Effector CD8-positive, alpha-beta T cell (primary cell): ENCODE results near the gene EFNA4.
A peak's percentile ranks its signal among the peaks of the same experiment; 100 is the strongest.

ENCODE experiments used
- DNase-seq: peaks from one replicate; lab custom pipeline; 2025; lab: John Stamatoyannopoulos, UW

EFNA4 gene

DNA sequence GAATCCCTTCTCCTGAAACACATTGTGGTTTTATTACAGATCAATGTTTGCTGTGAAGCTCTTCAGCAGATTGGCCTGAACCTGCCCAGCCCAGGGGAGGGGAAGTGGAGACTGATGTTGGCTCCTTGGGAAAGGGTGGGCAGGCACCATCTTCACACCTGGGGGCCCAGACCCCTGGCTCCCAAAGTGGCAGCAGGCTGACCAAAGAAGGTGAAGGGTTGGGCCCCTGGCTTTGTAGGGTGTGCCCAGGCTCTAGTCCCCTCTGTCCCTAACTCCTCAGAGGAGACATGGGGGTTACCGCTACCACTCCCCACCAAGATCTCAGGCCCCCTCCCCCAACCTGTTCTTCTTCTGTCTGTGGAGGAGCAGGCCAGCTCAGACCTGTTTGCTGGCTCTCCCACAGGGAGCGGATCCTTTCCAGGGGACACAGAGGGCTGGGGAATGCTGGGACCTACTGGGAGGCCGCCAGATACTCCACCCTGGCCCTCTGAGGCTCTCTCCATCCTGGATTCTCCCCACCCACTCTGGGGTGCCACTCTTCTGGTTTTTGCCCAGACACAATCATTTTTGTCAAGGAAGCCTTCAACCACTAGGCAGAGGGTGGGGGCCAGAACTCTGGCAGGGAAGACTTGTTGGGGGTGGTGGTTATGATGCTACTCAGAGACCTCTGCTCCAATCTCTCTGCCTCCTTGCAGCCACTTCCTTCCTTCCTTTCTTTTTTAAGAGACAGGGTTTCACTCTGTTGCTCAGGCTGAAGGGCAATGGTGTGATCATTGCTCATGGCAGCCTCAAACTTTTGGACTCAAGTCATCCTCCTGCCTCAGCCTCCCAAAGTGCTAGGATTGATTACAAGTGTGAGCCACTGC lies 10.1 kb downstream of the EFNA4 start:
- no peak for DNase-seq

DNA sequence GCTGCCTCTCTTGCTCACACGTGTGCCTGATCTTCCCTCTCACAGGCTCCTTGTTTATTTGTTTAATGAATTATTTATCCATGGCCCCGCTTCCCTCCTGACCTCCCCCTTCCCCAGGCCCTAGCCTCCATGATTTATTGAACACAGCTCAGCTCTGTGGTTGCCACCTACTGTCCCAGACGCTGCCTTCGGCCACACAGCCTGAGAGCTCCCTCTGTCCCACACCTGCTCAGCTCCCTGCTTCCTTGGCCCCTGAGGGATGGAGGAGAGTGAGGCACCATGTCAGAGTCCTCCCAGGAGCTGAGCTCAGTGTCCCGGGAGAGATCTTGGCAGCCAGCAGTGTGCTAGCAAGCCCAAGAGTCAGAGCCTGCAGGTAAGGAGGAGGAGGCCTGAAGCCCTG lies 12.0 kb downstream of the EFNA4 start:
- no peak for DNase-seq

DNA sequence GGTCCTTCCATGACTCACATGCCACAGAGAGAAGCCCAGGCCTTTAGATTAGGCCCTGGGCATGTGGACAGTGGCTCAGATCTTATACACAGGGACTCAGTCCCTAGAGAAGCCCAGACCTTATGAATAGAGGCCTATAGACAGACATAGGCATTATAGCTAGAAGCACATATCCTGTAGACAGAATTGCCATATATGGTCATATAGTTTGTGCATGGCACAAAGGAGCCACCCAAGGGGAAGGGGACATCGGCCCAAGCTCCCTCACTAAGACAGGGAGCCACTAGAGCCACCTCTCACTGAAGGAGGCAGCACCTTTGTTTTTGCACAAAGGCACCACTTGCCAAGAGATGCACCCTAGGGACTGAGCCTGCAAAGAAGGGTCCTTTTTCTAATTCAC lies 12.8 kb downstream of the EFNA4 start:
- no peak for DNase-seq

- DNase-seq: no peak
Measured at GRCh38 chr1:155077346-155077745, 13.8 kb downstream of the EFNA4 start.

DNA sequence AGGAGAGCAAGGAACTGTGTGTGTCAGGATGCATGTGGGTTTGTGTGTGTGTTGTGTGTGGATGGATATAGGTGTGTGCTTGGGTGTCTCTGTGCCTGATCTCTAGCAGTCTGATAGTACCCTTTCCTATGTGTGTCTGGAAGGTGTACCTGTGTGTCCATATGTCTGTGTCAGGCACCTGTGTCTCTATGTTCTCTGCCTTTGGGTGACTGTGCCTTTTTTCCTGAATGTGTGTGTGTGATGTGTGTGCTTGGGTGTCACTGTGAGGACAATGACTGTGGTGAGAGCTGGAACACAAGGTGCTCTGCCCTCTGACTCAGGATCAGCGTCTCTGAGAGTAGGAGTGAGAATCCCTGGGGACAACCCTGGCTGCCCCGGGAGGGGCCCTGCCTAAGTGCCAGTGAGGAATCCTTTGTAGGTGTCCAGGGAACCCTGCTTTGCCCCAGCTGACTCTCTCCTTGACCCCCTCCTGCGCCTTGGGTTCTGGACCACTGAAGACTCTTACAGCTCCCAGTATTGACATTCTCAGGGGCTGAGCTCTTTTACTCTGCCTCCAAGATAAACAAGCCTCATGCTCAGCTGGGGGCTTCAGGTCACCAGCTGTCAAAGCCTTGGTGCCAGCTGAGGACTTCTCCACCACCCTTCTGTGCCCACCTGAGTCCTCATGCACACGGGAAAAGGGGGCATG lies 14.4 kb downstream of the EFNA4 start:
- no peak for DNase-seq

DNA sequence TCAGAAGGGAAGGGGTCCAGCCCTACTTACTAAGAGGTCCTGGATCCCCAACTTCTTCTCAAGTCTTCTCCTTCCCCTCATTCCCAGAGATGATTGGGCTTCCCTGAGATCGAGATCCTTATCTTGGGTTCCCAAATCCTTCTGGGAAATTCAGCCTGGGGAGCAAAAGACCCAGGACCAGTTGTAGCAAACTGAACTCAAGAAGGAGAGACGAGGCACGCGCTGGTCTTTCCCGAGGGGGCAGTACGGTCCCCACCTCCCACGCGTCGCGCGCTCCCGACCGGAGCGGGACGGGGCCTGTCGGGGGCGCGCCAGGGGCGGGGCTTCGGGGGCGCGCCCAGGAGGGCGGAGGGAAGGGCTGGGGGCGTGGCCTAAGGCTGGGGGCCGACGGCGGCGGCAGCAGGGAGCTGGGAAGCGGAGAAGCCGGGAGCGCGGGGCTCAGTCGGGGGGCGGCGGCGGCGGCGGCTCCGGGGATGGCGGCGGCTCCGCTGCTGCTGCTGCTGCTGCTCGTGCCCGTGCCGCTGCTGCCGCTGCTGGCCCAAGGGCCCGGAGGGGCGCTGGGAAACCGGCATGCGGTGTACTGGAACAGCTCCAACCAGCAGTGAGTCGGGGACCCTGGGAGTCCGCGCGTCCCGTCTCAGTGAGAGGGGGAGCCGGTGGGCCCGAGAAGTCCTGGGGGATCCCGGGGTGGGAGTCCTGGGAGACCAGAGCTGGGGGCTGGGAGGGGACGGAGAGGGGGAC lies 15.1 kb downstream of the EFNA4 start, which contains the start of gene EFNA3:
TSS of gene EFNA3 (plus strand) at position 369 of the 741 bp plus-strand sequence. CDS start at position 474, 105 bp downstream.
- DNase-seq: peak; percentile 56

GRCh38 chr1:155079210-155079486 lies 15.6 kb downstream of the EFNA4 start:
- DNase-seq: no peak

- DNase-seq: no peak
Measured at GRCh38 chr1:155079487-155080311, 16.2 kb downstream of the EFNA4 start.

DNA sequence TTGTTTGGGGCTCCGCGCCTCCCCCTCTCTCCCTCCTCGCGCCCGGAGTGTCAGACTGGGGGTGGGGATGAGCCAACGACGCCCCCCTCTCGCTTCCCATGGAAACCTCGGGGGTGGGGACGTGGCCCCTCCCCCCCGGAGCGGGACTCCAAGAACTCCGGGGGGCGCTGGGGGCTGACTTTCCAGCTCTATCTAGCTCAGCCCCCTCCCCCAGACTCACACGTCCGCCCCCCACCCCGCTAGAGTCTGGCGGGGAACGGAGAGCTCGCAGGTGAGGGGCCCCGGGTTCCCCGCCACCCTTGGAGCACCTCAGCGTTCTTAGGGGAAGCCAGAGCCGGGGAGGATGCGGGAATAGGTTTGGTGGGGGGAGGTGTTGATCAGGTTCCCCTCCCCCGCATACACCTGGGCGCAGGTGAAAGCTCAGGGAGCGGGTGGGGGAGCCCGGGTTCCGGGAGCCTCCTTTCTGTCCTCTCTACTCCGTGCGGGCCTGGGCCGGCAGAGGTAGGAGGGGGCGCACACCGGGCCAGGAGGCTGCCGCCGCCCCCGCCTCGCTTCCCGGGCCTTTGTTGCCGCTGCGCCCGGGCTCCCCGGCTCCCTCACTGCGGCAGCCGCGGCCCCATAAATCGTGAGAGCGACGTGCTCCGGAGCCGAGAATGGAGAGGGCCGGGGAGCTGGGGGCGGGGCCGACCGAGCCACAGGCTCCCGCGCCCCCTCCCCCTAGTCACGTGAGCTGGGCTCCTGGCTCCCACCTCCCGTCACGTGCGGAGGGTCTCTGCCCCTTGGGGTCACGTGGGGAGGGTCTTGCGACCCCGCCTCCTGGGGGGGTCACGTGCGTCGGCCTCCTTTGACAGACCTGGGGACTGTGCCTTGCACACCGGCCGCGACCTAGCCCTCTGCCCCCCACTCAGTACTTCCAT lies 17.0 kb downstream of the EFNA4 start:
- DNase-seq: no peak

DNA sequence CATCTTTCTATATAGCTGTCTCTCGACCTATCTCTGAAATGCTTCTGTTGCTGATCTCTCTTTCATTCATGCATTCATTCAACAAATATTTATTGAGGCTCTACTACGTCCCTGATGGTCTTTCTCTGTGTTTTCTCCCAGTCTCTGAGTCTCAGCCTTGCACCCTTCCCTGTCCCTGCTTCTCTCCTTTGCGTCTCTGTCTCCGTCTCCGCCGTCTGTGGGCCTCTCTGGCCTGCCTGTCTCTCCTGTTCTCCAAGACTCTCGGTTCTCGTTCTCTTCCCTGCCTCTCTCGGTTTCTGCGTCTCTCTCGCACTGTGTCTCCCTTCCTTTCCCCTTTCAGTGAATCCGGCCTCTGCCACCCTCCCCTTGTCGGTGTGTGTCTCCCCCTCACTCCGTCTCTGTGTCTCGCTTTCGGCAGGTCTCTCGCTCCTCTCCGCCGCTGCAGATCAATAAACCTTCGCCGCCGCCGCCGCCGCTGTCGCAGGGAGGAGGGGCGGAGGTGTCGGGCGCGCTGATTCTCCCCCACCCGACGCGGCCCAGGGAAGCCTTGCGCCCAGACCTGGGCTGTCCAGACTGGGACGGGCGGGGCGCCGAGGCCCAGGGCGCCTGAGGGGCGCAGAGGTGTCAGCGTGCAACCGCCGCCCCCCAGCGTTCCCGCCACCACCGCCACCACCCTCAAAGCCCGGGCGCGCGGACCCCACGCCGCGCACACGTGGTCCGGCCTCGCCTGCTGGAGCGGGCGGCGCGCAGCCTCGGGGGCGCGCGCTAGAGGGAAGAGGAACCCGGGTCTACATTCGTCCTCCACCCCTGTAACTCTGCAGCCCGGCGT lies 18.1 kb downstream of the EFNA4 start:
- no peak for DNase-seq

DNA sequence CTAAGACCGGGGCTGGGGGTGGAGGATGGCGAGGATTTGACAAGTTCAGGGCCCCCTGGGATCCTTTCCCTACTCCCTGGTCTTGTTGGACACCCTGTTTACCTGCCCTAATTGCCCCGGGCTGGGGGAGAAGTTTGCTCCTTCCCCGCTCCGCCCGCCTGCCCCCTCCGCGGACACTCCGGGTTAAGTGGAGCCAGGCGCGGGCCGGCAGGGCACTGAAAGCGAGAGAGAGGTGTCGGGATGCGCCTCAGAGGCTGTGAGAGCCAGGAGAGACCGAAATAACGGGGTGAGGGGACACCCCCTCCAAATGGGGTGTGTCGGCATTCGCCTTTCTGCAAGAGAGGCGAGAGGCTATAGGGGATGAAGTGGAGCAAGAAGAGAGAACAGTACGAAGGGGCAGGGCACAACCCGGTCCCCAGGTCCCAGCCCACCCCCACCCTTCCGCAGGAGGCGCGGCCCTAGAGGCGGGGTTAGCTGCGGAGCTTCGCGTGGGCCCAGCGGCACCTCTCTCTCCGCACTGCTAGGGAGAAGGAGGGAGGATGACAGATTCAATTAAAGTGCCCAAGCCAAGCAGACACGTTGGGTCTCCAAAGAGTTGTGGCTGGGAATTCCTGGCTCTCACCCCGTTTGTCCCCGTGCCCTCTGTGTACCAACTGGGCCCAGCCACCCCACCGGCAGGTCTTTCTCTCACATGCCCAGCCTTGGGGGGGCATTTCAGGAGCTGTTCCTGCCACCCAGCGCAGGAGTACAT lies 18.9 kb downstream of the EFNA4 start:
- no peak for DNase-seq

DNA sequence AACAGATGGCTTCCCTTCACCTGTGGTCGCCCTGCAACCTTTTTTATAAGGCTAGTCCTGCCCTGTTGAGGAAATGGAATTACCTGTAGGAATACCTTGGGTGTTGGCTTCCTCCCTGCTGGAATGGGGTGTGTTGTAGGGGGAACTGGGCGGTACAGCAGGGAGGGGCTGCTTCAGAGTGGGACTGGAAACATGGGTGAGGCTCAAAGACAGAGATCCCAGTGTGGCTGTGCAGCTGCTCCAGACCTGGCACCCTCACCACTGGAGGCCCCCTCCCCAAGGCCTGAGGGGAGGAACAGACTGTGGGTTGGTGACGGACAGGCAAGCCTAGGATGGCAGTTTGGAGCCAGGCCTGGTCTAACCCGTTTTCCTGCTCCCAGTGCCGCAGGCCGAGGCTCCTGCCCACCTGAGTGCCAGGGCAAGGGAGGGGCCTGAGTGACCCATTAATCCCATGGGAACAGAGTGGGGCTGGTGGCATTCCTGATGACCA lies 19.6 kb downstream of the EFNA4 start:
- no peak for DNase-seq

DNA sequence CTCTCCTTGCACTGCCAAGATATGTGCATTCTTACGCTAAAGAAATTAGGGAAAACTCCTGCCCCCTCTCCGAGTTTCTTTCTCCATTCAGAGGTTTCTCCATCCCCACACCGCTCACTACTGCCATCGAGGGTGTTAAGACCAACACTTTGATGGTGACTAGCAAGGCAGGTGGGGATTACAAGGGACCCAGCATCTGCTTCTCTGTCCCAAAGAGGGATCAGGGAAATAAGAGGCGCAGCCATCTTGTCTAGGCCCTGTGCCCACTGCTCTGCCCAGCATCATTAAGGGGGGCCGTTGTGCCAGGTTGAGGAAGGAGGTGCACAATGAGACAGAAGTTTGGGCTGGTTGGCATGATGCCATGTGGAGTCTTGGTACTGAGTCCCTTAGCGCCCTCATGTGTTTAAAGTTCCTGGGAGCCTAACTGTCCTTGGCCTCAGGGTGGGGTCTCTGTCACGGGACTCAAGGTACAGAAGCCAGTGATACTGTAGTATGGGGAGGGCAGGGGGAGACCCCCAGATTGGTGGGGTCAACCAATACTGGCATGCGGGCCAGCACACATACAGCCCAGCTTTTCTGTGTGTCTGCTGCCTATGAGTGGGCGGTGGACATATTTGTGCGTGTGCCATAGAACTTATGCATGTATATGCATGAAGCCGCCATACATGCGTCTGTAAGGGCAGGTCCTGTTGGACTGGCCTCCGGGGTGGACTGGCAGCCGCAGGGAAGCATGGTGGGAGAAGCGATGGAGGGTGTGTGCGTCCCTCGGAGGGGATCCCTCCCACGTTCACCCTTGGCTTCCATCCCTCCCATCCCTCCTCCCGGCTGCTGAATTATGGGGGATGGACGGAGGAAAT lies 20.6 kb downstream of the EFNA4 start:
- no peak for DNase-seq

- DNase-seq: peak; percentile 81
Measured at GRCh38 chr1:155084722-155085503, 21.4 kb downstream of the EFNA4 start.

- peak; percentile 56 for DNase-seq
Measured at GRCh38 chr1:155085504-155086127, 22.1 kb downstream of the EFNA4 start.

DNA sequence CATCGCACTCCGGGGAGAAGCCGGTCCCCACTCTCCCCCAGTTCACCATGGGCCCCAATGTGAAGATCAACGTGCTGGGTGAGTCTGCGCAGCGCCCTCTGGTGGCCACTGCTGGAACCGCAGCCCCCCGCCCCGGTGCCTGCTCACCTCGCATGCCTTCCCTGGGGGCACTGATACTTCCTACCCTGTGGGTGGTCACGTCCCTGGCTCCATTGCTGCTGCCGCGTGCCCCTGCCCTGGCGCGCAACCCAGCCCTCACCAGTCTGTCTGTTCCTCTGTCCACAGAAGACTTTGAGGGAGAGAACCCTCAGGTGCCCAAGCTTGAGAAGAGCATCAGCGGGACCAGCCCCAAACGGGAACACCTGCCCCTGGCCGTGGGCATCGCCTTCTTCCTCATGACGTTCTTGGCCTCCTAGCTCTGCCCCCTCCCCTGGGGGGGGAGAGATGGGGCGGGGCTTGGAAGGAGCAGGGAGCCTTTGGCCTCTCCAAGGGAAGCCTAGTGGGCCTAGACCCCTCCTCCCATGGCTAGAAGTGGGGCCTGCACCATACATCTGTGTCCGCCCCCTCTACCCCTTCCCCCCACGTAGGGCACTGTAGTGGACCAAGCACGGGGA lies 22.7 kb downstream of the EFNA4 start:
- DNase-seq: peak; percentile 67
